ENCODE results near the gene ENTPD6. TPM values are rescaled to one million over a fixed set of nuclear protein-coding genes. Genes with fewer than 3 reads are reported as not detected.

Gene ENTPD6
- total RNA-seq, 1 donor from 2014 or later = 43.0 TPM

GRCh38 chr20:25256226-25256859 is 60.8 kb downstream of the ENTPD6 start:
- Mint-ChIP-seq H3K27ac (ENCODE audit: unreplicated experiment) (no peak overlapping the region), H3K36me3 (ENCODE audit: low read depth, unreplicated experiment) (peaks cover 24% of the 10 kb centered on the region), H3K4me1 (ENCODE audit: unreplicated experiment) (no peaks in the 10 kb centered on the region), H3K27me3 (ENCODE audit: unreplicated experiment) (peaks cover 1% of the 10 kb centered on the region), H3K4me3 (ENCODE audit: unreplicated experiment) (no peak overlapping the region), H3K9me3 (ENCODE audit: unreplicated experiment) (no peaks in the 10 kb centered on the region)
- TF ChIP-seq CTCF (IDR thresholded peaks at IDR 0.05; ENCODE audit: unreplicated experiment) = no peak
- no peak for DNase-seq (ENCODE audit: low spot score)

- Mint-ChIP-seq H3K4me3 (ENCODE audit: unreplicated experiment) (no peak overlapping the region), H3K4me1 (ENCODE audit: unreplicated experiment) (no peaks in the 10 kb centered on the region), H3K9me3 (ENCODE audit: unreplicated experiment) (no peaks in the 10 kb centered on the region), H3K27me3 (ENCODE audit: unreplicated experiment) (peaks cover 3% of the 10 kb centered on the region), H3K36me3 (ENCODE audit: low read depth, unreplicated experiment) (peaks cover 29% of the 10 kb centered on the region), H3K27ac (ENCODE audit: unreplicated experiment) (no peak overlapping the region)
- TF ChIP-seq CTCF (IDR thresholded peaks at IDR 0.05; ENCODE audit: unreplicated experiment) = no peak
- DNase-seq (ENCODE audit: low spot score) = no peak
These were observed 61.6 kb downstream of the ENTPD6 start for GRCh38 chr20:25257130-25257529.

- Mint-ChIP-seq H3K4me3 (ENCODE audit: unreplicated experiment) (no peak overlapping the region), H3K9me3 (ENCODE audit: unreplicated experiment) (no peaks in the 10 kb centered on the region), H3K36me3 (ENCODE audit: low read depth, unreplicated experiment) (peaks cover 26% of the 10 kb centered on the region), H3K27ac (ENCODE audit: unreplicated experiment) (no peak overlapping the region), H3K27me3 (ENCODE audit: unreplicated experiment) (peaks cover 3% of the 10 kb centered on the region), H3K4me1 (ENCODE audit: unreplicated experiment) (no peaks in the 10 kb centered on the region)
- TF ChIP-seq CTCF (IDR thresholded peaks at IDR 0.05; ENCODE audit: unreplicated experiment) = no peak
- no peak for DNase-seq (ENCODE audit: low spot score)
These were observed 62.4 kb downstream of the ENTPD6 start for GRCh38 chr20:25257756-25258475.

- H3K36me3 Mint-ChIP-seq (ENCODE audit: low read depth, unreplicated experiment) = peaks cover 26% of the 10 kb centered on the region
- no peak overlapping the region for H3K4me3 Mint-ChIP-seq (ENCODE audit: unreplicated experiment)
- H3K9me3 Mint-ChIP-seq (ENCODE audit: unreplicated experiment) = no peaks in the 10 kb centered on the region
- no peak for DNase-seq (ENCODE audit: low spot score)
- TF ChIP-seq CTCF (IDR thresholded peaks at IDR 0.05; ENCODE audit: unreplicated experiment) = no peak
- H3K4me1 Mint-ChIP-seq (ENCODE audit: unreplicated experiment) = no peaks in the 10 kb centered on the region
- H3K27me3 Mint-ChIP-seq (ENCODE audit: unreplicated experiment) = peaks cover 3% of the 10 kb centered on the region
- no peak overlapping the region for H3K27ac Mint-ChIP-seq (ENCODE audit: unreplicated experiment)
These were observed 62.9 kb downstream of the ENTPD6 start for GRCh38 chr20:25258476-25258805.

GRCh38 chr20:25258828-25259227 is 63.3 kb downstream of the ENTPD6 start:
- Mint-ChIP-seq H3K4me3 (ENCODE audit: unreplicated experiment) (no peak overlapping the region), H3K27ac (ENCODE audit: unreplicated experiment) (no peak overlapping the region), H3K4me1 (ENCODE audit: unreplicated experiment) (no peaks in the 10 kb centered on the region), H3K36me3 (ENCODE audit: low read depth, unreplicated experiment) (peaks cover 26% of the 10 kb centered on the region), H3K27me3 (ENCODE audit: unreplicated experiment) (peaks cover 3% of the 10 kb centered on the region), H3K9me3 (ENCODE audit: unreplicated experiment) (no peaks in the 10 kb centered on the region)
- no peak for TF ChIP-seq CTCF (IDR thresholded peaks at IDR 0.05; ENCODE audit: unreplicated experiment)
- no peak for DNase-seq (ENCODE audit: low spot score)
